ENCODE results near the gene GATB.

Gene GATB

GRCh38 chr4:151760712-151761661 is at the start of gene GATB:
GATB (minus strand) TSS chr4:151761007; CDS start chr4:151760982, 25 bp downstream.
- peak; percentile 97 for DNase-seq

- no peak for DNase-seq
These were observed 49.7 kb upstream of the GATB start for GRCh38 chr4:151810476-151810875.

GRCh38 chr4:151809716-151810115 is 48.9 kb upstream of the GATB start:
- DNase-seq = no peak

GRCh38 chr4:151808542-151808941 is 47.7 kb upstream of the GATB start:
- DNase-seq = no peak

- no peak for DNase-seq
These were observed 47.3 kb upstream of the GATB start for GRCh38 chr4:151808120-151808529.

DNA sequence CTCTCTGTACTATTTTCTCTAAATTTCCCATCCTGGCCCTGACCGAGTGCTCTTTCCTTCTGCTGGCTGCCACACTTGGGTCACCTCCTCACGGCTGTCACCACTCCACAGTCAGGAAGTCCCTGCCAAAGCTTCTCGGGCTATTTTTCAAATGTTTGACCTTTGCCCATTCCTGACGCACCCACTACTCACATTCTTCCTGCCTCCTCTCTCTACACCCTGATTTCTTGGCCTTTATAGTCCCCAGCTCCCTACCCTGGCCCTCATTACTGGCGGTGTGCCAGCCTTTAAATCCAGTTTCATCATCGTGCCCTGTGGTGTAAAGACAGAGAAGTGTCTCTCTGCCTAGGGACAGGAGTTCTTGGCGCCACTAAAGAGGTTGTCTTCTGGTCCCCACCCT is 46.4 kb upstream of the GATB start:
- no peak for DNase-seq

DNA sequence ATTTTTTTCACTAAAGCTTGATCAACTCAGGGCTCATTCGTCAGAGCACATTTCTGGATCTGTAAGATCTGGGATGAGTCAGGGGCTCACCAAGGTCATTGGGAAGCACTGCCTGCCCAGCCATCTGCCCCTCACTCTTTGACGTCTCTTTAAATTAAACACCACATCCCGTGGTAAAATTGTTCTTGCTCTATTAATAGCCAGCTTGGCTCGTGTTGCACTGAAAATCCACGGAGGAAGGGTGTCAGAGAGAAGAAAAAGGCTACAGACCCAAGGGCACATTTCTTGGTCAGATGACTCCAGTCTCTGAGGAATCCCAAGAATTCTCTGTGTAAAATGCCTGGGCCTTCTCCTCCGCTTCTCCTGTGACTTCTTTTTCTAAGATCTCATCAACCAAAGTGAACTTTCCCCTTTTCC is 45.7 kb upstream of the GATB start:
- DNase-seq = peak; percentile 66

DNA sequence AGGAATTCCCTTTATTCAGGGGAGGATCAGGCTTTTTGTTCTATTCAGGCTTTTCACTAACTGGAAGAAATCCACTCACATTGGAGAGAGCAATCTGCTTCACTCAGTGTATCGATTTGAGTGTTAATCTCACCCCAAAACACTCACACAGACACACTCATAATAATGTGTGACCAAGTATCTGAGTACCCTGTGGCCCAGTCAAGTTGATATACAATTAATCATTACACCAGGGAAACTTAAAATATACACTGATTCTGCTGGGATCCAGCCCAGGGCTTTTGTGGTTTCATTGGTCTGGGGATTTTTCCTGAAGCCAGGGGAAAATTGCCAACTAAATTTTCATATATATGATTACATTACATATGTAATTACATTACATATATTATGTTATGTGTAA is 44.0 kb upstream of the GATB start:
- DNase-seq = no peak

GRCh38 chr4:151804086-151804630 is 43.4 kb upstream of the GATB start:
- no peak for DNase-seq

GRCh38 chr4:151803246-151803645 is 42.4 kb upstream of the GATB start:
- no peak for DNase-seq

DNA sequence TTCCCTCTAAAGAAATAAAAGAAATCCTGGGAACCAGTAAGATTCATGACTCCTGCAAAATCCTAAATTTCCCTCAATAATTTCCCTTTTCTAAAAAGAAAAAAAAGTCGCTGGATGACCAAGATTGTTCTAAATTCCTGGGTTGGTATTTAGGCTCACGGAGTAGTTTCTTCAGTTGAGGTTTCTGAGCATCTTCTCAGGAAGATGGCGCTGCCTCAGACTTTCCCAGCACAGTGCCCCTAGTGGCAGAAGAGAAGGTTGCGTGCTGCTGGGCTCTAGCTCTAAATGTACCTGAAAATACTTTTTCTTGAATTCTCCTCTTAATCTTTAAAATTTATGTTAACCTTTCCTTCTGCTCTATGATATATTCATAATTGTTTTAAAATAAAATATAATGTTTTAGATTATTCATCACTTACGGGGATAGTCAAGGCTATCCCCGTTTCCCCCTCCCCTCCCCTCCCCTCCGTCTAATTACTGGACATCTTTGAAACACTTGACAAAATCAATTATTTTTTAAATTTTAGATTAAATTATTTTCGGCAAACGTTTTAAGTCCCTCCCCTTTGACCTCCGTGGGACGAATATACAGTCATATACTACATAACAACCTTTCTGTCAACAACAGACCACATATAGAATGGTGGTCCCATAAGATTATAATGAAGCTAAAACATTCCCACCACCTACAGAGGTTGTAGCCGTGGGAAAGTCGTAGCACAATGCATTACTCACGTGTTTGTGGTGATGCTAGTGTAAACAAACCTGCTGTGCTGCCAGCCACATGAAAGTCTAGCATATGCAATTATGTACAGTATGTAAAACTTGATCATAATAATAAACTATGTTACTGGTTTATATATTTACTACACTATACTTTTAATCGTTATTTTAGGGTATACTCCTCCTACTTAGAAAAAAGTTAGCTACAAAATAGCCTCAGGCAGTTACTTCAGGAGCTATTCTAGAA is 41.0 kb upstream of the GATB start:
- no peak for DNase-seq

GRCh38 chr4:151799417-151800012 is 38.7 kb upstream of the GATB start:
- no peak for DNase-seq

GRCh38 chr4:151798678-151799416 is 38.0 kb upstream of the GATB start:
- DNase-seq = no peak

GRCh38 chr4:151797853-151798252 is 37.0 kb upstream of the GATB start:
- no peak for DNase-seq

GRCh38 chr4:151797131-151797530 is 36.3 kb upstream of the GATB start:
- DNase-seq = no peak

DNA sequence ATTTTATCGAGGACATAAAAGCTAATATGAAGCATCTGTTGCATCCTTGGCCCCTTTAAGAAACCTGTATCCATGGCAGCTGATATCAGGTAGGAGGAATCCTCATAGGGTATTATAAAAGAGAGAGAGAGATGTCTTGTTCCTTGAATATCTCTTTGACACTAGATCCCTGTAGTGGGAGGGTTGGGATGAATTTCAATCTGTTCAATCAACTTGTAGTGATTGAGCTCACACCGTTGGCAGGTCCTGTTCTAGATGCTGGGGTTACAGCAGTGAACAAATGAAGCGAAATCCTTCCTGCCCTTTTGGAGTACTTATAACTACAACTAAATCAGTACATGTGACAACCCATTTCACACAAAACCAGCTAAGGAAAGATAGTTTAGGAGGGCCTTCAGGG is 35.3 kb upstream of the GATB start:
- DNase-seq = no peak

DNA sequence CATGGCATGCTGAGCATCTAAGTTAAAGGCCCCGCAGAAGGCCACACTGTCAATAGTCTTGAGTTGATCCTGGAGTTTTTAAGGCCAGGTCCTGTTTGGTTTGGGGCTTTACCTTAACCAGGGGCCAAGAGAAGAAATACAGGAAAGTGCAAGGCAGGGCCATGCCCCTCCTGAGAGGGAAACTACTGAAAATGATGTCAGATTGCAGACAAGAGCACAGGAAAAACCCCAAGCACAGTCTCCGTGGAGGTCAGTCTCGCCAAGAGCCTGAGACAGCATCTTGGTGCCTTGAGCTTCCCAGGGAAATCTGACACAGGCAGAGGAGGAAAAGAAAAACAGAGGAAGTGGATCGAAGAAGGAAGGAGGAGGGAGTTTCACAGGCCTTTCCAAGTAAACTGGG is 32.2 kb upstream of the GATB start:
- DNase-seq = no peak

DNA sequence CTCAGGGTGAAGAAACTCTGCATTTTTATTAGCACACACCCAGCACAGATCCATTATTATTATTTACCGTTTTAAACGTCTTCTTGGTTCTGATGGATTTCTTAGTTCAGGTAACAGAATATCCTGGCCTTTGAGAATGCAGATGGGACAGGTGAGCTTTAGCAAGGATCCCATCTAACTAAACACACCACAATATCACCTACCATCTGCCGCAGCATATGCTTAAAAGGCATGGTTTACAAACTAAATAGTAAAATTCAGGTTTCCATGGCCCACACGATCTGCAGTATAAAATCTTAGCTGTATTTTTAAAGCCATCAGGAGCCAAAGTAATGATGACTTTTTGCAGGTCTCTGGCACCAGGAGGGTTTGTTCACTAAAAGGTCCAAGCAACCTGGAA is 31.7 kb upstream of the GATB start:
- no peak for DNase-seq

DNA sequence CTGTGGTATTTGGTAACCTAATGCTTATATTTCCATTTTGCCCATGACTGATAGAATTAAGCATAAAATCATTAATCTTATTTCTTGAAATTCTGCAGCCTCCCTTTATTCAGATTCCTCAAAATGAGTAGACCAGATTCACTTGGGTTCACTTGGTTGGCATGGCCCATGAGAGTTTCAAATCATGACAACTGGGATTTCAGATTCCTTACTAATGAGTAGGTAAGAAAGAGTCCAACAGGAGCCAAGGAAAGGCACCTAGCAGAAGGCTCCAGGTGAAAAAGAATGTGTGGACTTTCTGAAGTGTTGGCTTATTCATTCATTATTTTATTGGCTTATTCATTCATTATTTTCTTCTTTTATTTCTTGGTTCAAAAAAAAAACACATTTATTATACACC is 27.2 kb upstream of the GATB start:
- peak; percentile 77 for DNase-seq

DNA sequence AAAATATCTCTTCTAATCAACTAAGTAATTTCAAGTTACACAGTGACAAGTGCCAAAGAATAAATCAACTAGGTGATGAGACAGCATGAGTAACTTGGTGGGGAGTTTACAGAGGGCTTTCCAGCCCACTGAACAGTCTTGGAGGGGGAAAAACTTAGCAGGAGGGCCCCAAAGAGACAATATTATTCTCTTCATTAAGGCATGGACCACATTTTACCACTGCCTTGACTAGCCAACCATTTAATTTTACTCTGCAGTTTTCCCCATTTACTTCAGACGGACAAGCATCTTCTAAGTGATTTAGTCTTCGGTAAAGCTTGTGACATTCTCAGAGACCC is 25.3 kb upstream of the GATB start:
- peak; percentile 86 for DNase-seq

DNA sequence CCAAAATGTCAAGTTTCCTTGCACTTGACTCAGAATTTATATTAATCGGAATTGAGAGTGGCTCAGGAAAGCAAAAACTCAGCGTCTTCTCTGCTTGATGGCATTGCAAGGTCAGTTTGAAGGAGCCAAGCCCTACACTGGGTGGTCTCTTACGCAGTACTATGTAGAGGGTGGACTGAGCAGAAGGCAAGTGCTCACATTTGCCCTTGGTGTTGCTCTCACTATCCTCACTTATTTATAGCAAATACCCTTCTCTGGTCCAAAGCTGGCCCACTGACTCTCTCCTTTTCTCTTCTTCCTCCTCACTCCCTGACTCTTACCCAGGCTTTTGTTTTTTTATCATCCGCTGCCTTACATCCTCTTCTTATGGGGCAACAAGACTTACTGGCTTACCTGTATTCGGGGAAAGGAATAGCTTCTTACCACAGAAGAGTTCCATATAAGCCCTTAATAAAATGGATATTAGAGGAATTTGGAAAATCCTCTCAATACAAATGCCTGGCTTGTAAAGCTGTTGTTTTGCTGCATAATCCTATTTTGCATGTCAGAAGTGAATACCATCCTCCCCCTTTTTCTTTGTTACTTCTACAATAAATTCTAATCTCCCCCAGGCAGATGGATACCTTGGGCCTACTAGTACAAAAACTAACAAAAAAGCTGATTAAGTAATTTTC is 24.8 kb upstream of the GATB start:
- no peak for DNase-seq

GRCh38 chr4:151784706-151785105 is 23.9 kb upstream of the GATB start:
- DNase-seq = peak; percentile 54

Data from kidney glomerular epithelial cell (primary cell).